ENCODE data around the gene CRYBG2.

- no peak for TF ChIP-seq POLR2AphosphoS5 (IDR thresholded peaks at IDR 0.05)
- no peak for TF ChIP-seq CTCF (IDR thresholded peaks at IDR 0.05)
Measured at GRCh38 chr1:26318338-26319064, 35.4 kb downstream of the CRYBG2 start.
